Gastroesophageal sphincter (tissue), 4 donors: ENCODE data around the gene CACNA1C. TPM values are rescaled to one million over a fixed set of nuclear protein-coding genes. Genes with fewer than 3 reads are reported as not detected.
A peak's percentile ranks its signal among the peaks of the same experiment; 100 is the strongest.

Experiments used
- ATAC-seq: fragments of 150-250 bp; one replicate; pipeline ENCODE4 v1.9.1; 2016; ENCODE audit warnings: mild to moderate bottlenecking, moderate library complexity
- H3K27ac ChIP-seq, 4 donors: fragments of 200-600 bp; sonication (generic) in 3 of 4; 1 replicate in 3 of 4; 2 replicates in 1 of 4; pipeline ENCODE4 v1.5.1; 2016 to 2019
- H3K27me3 ChIP-seq: fragments of 200-600 bp; sonication (generic); one replicate; pipeline ENCODE4 v1.5.1; 2019
- H3K36me3 ChIP-seq, 2 donors: fragments of 200-600 bp; sonication (generic); one replicate each; pipeline ENCODE4 v1.5.1; 2019; ENCODE audit warnings: control low read depth in 1 of 2
- H3K4me1 ChIP-seq, 3 donors: fragments of 200-600 bp; sonication (generic); 1 replicate in 2 of 3; 2 replicates in 1 of 3; pipeline ENCODE4 v1.5.1; 2016 to 2019; ENCODE audit warnings: control low read depth in 2 of 3
- H3K4me3 ChIP-seq, 2 donors: fragments of 200-600 bp; sonication (generic); one replicate each; pipeline ENCODE4 v1.5.1; 2019; ENCODE audit warnings: mild to moderate bottlenecking in 1 of 2, moderate library complexity in 1 of 2
- H3K9me3 ChIP-seq, 3 donors: fragments of 200-600 bp; sonication (generic); one replicate each; pipeline ENCODE4 v1.5.1; 2017 to 2019; ENCODE audit warnings: control low read depth in 2 of 3
- CTCF ChIP-seq, 4 experiments: fragments of 200-600 bp in 2 of 4; fragments of 450-650 bp in 2 of 4; sonication (generic) in 1 of 4; IDR thresholded peaks; one replicate each; pipeline ENCODE4 v1.5.1; 2017 to 2019; ENCODE audit warnings: antibody characterized with exemption in 4 of 4, mild to moderate bottlenecking in 2 of 4, moderate library complexity in 2 of 4
- EP300 ChIP-seq: sonication (generic); formaldehyde crosslinking; IDR thresholded peaks from one replicate; pipeline ENCODE4 v1.6.1; 2017; ENCODE audit warnings: antibody characterized with exemption, mild to moderate bottlenecking
- POLR2A ChIP-seq, 2 donors: fragments of 450-650 bp; IDR thresholded peaks; one replicate each; pipeline ENCODE4 v1.6.1; 2017; ENCODE audit warnings: antibody characterized with exemption in 2 of 2, mild to moderate bottlenecking in 2 of 2, moderate library complexity in 1 of 2
- POLR2AphosphoS5 ChIP-seq: sonication (generic); formaldehyde crosslinking; IDR thresholded peaks from one replicate; pipeline ENCODE4 v1.6.1; 2017; ENCODE audit warnings: antibody characterized with exemption
- WGBS, 2 donors: methylation state at CpG; one replicate each; pipeline ENCODE4 v1.1.5; 2018; ENCODE audit warnings: low coverage in 1 of 2; 5-methylcytosine and 5-hydroxymethylcytosine counted together
- total RNA-seq, 4 donors: library from RNA; depleted of rRNA; stranded (reverse); fragments of >200 nt; gene quantifications; one replicate each; pipeline ENCODE4 v1.1.0, GENCODE V29; 2016

CACNA1C gene
- total RNA-seq, 4 donors from 2014 or later, result 22.9 to 96.2 (median 41.4) TPM

- Histone ChIP-seq H3K27ac (peak overlapping the region; percentile 41 to 89 (median 88)), H3K4me1 (peaks cover 1 to 71% (median 5%) of the 10 kb centered on the region in 3 donors), H3K36me3 (no peaks in the 10 kb centered on the region), H3K9me3 (no peaks in the 10 kb centered on the region), H3K27me3 (no peaks in the 10 kb centered on the region), H3K4me3 (no peak overlapping the region)
- WGBS, 2 donors, result 41 to 46% methylated on average over 3 of the region's 3 CpGs
- ATAC-seq, result no peak
- TF ChIP-seq POLR2AphosphoS5 (no peak), POLR2A (IDR thresholded peaks at IDR 0.05) (no peak), EP300 (no peak), CTCF (IDR thresholded peaks at IDR 0.05) (no peak)
Observed at GRCh38 chr12:2335916-2336315, 283.1 kb downstream of the CACNA1C start.

- H3K4me3 ChIP-seq, result no peak overlapping the region
- TF ChIP-seq POLR2AphosphoS5, result peak; percentile 90
- no peak for TF ChIP-seq EP300
- H3K27me3 ChIP-seq, result no peaks in the 10 kb centered on the region
- peak; percentile 84 for ATAC-seq
- H3K27ac ChIP-seq, result peak overlapping the region; percentile 41 to 89 (median 88)
- WGBS, 2 donors, result 24 to 26% methylated on average over 5 of the region's 5 CpGs
- peaks cover 6 to 76% (median 10%) of the 10 kb centered on the region in 3 donors for H3K4me1 ChIP-seq
- no peaks in the 10 kb centered on the region for H3K36me3 ChIP-seq
- no peaks in the 10 kb centered on the region for H3K9me3 ChIP-seq
Observed at GRCh38 chr12:2336409-2336829, 283.6 kb downstream of the CACNA1C start.

- Histone ChIP-seq H3K9me3 (no peaks in the 10 kb centered on the region), H3K36me3 (no peaks in the 10 kb centered on the region), H3K4me1 (peaks cover 11 to 80% (median 15%) of the 10 kb centered on the region in 3 donors), H3K4me3 (no peak overlapping the region), H3K27ac (peak overlapping the region in 3 of 4 donors; percentile 88 to 89 (median 88)), H3K27me3 (no peaks in the 10 kb centered on the region)
- TF ChIP-seq EP300, result no peak
- TF ChIP-seq CTCF (IDR thresholded peaks at IDR 0.05), result no peak
- no peak for TF ChIP-seq POLR2AphosphoS5
- no peak for TF ChIP-seq POLR2A (IDR thresholded peaks at IDR 0.05)
- 78 to 89% methylated on average over 6 to 10 of the region's 11 CpGs for WGBS, 2 donors
- ATAC-seq, result no peak
Observed at GRCh38 chr12:2337031-2338010, 284.5 kb downstream of the CACNA1C start.

- Histone ChIP-seq H3K36me3 (no peaks in the 10 kb centered on the region), H3K27ac (peak overlapping the region in 3 of 4 donors; percentile 88 to 89 (median 88)), H3K4me1 (peaks cover 14 to 81% (median 16%) of the 10 kb centered on the region in 3 donors), H3K9me3 (no peaks in the 10 kb centered on the region), H3K27me3 (no peaks in the 10 kb centered on the region), H3K4me3 (no peak overlapping the region)
- no peak for ATAC-seq
- WGBS, 2 donors, result 100% methylated on average over 3 of the region's 5 CpGs; no CpG with 5 or more reads in 1 of the 2 donors
- TF ChIP-seq POLR2AphosphoS5, result no peak
- no peak for TF ChIP-seq CTCF (IDR thresholded peaks at IDR 0.05)
- TF ChIP-seq EP300, result no peak
- no peak for TF ChIP-seq POLR2A (IDR thresholded peaks at IDR 0.05)
Observed at GRCh38 chr12:2338381-2338780, 285.6 kb downstream of the CACNA1C start.

GRCh38 chr12:2338991-2339431, 286.2 kb downstream of the CACNA1C start:
- Histone ChIP-seq H3K27ac (peak overlapping the region in 2 of 4 donors; percentile 88 to 89), H3K9me3 (no peaks in the 10 kb centered on the region), H3K36me3 (no peaks in the 10 kb centered on the region), H3K4me3 (no peak overlapping the region), H3K27me3 (no peaks in the 10 kb centered on the region), H3K4me1 (peaks cover 16 to 87% (median 20%) of the 10 kb centered on the region in 3 donors)
- WGBS, 2 donors, result 52 to 61% methylated on average over 5 of the region's 5 CpGs
- TF ChIP-seq CTCF (IDR thresholded peaks at IDR 0.05) (no peak), POLR2AphosphoS5 (peak; percentile 83)
- ATAC-seq, result no peak
